Lower leg skin (tissue), 3 donors: Measurements from ENCODE around the gene TMEM101.

Source experiments
- POLR2A ChIP-seq, 2 donors: fragments of 450-650 bp; IDR thresholded peaks; one replicate each; pipeline ENCODE4 v1.6.1; 2016 to 2017; ENCODE audit warnings: antibody characterized with exemption in 2 of 2, mild to moderate bottlenecking in 1 of 2, moderate library complexity in 1 of 2
- TF ChIP-seq, protein P1 (sequence below), 3 donors: fragments of 450-650 bp; IDR thresholded peaks; one replicate each; pipeline ENCODE4 v1.5.1; 2016; ENCODE audit warnings: antibody characterized with exemption in 3 of 3, mild to moderate bottlenecking in 3 of 3, moderate library complexity in 2 of 3

DNA sequence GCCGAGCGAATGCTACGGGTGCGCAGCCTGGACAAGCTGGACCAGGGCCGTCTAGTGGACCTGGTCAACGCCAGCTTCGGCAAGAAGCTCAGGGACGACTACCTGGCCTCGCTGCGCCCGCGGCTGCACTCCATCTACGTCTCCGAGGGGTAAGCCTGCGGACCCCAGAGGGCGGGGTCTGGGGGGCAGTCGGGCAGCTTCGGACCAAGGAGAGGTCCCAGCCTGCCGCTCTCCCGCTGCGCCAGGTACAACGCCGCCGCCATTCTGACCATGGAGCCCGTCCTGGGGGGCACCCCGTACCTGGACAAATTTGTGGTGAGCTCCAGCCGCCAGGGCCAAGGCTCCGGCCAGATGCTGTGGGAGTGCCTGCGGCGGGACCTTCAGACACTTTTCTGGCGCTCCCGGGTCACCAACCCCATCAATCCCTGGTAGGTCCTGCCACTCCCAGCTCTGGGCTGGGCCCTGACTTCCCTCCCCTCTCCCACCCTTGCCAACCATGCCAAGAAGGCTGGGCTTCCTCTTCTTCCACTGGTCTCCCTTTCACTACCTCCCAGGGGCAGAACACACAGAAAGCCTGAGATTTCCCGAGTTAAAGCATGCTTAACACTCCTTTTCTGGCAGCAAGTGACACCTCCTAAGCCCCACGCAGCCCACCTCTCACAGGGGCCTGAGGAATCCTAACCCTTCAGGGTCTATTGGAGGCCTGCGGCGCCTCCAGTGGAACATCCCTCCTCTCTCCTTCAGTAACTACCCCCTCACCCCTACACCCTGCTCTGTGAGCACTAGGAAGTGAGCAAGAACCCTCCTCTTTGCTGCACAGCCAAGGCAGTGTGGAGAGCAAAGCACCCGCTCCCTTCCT is 7.2 kb downstream of the TMEM101 start:
- TF ChIP-seq, protein P1, sequence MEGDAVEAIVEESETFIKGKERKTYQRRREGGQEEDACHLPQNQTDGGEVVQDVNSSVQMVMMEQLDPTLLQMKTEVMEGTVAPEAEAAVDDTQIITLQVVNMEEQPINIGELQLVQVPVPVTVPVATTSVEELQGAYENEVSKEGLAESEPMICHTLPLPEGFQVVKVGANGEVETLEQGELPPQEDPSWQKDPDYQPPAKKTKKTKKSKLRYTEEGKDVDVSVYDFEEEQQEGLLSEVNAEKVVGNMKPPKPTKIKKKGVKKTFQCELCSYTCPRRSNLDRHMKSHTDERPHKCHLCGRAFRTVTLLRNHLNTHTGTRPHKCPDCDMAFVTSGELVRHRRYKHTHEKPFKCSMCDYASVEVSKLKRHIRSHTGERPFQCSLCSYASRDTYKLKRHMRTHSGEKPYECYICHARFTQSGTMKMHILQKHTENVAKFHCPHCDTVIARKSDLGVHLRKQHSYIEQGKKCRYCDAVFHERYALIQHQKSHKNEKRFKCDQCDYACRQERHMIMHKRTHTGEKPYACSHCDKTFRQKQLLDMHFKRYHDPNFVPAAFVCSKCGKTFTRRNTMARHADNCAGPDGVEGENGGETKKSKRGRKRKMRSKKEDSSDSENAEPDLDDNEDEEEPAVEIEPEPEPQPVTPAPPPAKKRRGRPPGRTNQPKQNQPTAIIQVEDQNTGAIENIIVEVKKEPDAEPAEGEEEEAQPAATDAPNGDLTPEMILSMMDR (IDR thresholded peaks at IDR 0.05) = no peak
- no peak for TF ChIP-seq POLR2A (IDR thresholded peaks at IDR 0.05)
